Measurements from ENCODE around the gene RNF13.
A peak's percentile ranks its signal among the peaks of the same experiment; 100 is the strongest.
"Not testable (repeated sequence)": the region's sequence is repeated elsewhere in the genome, so short reads cannot be mapped to it uniquely, and the experiment has no call there.

The RNF13 gene

DNA sequence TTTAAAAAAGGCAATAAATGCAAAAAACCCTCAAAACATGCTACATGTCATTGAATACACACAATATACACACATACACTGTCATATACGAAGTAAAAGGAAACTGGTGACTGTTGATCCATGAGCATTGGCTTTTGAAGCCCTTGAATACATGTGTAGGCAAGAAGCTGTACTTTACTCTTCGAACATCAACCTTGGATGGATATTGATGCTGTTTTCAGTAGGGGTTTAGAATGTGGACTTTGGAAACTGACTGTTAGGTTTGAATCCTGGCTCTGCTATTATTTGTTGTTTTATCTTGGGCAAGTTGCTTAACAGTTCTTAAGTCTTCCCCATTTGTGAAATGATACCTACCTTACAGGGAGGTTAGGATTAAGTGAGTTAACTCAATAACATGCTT is 30.5 kb downstream of the RNF13 start:
- no peak for DNase-seq

DNA sequence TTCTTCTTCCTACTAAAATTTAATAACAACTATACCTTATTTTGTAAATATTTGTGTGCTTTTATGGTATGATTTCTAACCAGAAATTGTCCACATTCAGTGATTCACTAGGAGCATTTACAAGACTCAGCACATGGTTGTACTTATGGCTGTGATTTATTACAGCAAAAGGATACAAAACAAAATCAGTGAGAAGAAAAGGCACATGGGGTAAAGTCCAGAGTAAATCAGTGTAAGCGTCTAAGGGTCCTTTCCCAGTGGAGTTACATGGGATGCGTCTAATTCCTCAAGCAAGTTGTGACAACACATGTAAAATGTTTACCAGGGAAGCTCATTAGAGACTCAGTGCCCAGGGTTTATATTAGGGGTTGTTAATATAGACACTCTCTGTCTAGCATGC is 31.1 kb downstream of the RNF13 start:
- DNase-seq, result no peak

DNA sequence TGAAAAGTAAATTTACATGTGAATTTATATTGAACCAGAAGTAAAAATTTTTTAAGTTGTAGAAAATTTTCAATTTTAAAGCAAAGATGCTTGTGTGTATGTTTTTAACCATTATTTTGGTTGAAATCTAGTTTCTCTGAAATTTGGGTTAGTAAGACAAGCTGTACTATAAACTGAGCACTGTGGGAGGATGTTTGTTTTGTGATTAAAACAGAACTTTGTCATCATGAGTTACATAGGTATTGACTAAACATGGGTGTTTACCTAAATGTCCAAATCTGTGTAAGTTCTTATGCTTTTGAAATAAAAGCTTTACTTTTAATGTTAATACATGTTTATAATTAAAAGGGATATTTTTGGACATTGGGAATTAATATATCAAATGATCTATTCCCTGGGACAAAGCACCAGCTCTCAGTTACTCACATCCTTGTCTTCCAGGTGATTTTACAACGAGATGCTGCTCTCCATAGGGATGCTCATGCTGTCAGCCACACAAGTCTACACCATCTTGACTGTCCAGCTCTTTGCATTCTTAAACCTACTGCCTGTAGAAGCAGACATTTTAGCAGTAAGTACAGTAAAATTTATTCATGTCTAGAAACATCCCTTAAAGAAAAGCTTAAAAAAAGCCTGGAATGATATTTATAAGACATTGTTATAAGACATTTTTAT is 32.7 kb downstream of the RNF13 start:
- no peak for DNase-seq

DNA sequence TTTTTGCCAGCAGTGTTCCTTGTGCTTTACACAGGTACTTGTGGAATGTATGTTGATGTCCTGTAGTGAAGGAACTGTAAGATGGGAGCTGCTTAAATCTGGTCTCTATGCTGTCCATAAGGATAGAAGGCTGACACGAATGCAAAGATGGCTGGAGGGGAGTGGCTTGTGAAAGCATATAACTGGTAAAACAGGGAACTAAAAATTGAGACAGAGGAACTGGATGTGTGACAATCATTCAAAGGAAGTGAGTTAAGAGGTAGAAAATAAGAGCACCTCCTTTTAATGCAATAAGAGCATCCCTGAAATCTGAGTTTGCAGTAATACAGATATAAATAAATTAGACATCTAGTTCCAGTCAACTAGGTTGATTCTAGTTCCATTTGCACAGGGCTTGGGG is 35.2 kb downstream of the RNF13 start:
- no peak for DNase-seq

DNA sequence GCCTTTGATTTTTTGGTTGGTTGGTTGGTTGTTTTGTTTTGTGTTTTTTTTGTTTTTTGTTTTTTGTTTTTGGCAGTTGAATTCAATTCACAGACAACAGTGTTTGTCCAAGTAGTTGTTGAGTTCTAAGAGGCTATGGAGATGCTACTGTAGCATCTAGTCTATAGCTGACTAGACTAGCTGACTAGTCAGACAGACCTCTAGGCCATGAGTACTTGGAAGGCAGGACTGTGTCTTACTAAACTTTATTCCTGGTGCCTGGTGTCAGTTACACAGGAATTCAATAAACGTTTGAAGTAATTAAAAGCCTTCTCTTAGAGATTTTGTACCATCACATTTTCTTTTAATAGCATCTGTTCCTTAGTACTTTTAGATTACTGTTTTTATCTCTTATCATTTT is 35.7 kb downstream of the RNF13 start:
- DNase-seq, result no peak

DNA sequence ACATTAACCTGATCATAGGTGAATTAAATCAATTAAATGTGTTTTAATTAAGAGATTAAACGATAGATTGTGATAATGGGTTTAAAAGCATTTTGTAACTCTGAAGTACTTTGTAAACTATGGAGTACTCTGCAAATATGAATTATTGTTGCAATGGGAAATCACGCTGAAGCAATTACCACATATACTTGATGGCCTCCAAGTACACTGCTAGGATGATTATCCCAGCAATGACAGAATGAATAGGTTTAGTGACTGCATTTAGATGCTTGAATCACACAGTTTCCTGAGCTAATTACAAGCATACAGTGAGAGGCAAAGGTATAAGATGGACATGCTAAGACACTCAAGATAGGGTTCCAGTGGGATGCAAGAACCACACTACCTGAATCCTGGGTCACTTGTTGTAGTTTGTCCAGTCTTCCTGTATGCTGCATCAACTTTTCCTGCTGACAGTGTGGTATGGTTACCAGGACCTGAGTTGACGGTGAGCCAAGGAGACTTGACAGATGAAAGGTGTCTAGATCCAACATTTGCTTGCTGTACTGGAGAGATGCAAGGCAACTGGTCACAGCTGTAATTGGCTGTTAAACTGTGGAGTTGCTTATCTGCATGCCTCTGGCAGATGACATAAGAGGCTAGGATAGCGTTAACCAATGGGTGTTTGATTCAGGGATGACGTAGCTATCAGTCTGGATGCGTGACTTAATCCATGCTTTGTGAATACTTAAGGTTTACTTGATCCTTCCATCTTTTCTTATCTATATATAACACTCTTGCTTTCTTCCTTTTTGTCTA is 38.0 kb downstream of the RNF13 start:
- no peak for DNase-seq

DNA sequence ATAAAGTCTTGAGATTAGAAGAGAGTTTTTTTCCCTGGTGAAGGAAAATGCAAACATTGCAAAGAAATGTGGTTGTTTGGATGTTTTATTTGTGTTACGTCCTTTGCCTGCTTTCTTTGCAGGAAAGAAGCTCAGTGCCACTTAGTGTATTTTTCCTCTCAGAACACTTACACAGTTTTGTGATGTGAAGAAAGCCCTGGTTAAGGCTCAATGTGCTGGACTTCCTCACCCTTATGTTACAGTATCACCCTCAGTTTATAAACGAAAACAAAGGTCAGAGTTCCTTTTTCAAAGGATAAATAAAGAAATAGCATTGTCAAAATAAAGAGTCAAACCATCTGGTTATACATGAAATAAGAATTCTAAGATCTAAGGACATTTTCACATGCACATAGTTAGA is 45.9 kb downstream of the RNF13 start:
- DNase-seq, result no peak

DNA sequence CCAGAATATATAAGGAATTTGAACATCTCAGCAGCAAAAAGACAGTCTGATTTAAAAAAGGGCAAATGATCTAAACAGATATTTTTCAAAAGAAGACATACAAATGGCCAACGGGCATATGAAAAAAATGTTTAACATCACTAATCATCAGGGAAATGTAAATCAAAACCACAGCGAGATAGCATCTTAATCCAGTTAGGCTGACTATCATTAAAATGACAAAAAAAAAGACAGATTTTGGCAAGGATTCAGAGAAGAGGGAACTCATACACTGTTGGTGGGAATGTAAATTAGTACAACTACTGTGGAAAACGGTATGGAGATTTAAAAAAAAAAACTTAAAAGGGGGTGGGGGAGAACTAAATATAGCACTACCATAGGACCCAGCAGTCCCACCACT is 47.9 kb downstream of the RNF13 start:
- no peak for DNase-seq

DNA sequence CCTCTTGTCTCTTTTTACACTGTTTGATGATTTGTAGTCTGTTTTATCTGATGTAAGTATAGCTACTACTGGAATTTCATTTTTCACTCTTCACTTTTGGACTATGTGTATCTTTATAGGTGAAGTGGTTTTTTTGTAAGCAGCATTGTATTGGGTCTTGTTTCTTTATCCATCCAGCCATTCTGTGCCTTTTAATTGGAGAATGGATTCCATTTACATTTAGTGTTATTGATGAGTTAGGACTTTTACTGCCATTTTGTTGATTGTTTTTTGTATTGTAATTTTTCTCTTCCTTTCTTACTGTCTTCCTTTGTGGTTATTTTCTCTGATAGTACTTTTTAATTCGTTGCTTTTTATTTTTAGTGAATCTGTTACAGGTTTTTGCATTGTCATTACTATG is 54.5 kb downstream of the RNF13 start:
- DNase-seq, result no peak

DNA sequence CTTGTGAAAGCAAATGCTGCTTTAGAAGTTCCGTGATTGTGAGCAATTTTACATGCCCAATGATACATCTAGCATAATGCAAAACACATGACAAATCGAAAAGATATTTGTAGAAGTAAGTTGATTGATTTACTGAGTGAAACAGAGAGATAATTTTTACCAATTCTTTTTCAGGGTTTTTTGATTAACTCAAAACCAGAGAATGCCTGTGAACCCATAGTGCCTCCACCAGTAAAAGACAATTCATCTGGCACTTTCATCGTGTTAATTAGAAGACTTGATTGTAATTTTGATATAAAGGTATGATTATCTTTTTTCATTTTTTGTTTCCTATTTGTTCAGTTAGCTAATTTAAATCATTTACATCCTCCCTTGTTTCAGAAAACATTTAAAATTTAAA is 58.8 kb downstream of the RNF13 start:
- DNase-seq, result no peak

DNA sequence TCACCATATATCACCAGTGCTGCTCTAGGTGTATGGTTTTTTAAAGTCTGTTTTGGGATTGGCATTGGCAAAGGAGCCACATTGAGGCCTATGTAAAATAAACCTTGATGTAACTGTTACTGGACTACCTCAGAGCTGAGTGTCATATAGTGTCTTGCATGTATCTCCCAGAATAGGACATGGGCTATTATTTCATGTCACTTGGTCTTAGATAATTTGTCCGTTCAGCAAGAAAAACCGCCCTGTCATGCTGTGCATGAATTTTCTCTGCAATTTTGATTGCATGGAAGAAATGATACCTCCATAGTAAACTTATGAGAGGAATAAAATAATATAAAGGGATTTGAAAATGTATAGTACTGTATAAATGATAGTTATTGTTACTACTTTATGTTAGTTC is 59.6 kb downstream of the RNF13 start:
- no peak for DNase-seq

DNA sequence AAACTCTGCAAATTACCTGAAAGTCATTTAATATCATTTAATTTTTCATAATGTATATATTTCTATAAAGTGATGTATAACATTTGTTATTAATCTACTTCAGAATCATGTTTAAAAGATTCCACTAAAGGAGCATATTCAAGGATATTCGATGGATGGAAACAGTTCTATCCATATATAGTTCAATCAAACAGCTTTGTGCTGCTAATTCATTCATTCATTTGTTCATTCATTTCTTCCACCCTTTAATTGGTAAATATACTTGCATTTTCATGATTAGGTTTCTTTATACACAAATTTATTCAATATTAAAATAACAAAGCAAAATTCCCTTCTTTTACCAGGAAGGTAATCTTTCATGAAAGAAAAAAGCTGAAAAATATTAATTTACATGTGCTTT is 64.7 kb downstream of the RNF13 start:
- no peak for DNase-seq

DNA sequence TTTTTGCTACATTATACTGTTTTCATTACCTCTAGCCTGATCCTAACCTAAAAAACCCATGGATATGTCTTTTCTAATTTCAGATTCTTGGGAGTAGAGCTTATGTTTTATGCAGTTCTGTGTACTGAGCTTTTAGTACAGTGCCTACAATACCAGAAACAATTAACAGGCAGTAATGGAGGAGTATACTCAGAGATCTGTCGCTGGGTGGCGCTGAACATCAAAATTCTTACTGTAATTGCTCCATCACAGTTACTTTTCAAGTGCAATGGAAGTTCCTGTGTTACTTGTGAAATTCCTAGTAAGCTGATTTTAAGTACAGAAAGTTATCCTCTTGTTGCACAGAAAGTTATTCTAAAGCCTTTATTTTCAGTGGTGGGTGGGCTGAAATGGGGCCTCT is 66.9 kb downstream of the RNF13 start:
- peak in 1 of 5 experiments; percentile 16 for DNase-seq

DNA sequence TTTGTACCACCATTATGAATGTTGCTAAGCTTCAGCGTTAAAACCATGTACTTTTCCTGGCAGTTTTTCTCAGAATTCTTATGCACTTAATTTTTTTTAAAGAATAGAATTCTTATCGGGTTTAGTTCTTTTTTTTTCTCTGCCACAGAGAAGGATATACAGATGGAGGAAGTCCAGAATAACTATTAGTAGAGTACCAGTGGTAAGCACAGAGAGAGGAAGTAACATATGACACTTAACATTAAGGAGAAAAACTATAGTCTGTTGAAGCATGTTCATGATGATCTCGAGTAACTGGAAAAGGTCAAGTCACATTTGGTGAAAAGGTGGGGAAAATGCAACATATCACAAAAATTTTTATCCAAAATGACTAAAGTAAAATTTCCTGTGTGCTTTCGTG is 68.9 kb downstream of the RNF13 start:
- no peak for DNase-seq

DNA sequence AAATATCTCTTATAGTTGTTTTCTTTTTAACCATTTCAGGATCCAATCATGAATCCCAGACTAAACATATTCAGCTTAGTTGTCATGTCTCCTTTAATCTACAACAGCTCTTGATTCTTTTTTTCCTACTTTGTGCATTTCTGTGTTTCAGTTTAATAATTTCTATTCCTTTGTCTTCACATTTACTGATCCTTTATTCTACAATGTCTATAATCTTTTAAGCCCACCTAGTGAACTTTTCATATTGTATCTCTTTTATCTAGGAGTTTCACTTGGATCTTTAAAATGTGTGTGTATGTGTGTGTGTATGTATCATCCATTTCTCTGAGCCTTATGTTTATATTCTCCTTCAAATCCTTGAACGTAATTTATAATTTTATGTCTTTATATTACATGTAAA is 70.1 kb downstream of the RNF13 start:
- no peak for DNase-seq

DNA sequence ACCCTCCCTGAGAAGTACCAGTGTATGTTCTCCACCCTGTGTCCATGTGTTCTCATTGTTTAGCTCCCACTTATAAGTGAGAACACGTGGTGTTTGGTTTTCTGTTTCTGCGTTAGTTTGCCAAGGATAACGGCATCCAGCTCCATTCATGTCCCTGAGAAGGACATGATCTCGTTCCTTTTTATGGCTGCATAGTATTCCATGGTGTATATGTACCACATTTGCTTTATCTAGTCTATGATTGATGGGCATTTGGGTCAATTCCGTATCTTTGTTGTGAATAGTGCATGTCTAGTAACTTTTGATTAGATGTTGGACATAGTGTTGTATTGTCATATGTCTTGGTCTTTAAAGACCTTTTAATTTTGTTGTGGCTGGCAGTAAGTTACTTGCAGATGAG is 70.8 kb downstream of the RNF13 start:
- DNase-seq, result not testable (repeated sequence)

DNA sequence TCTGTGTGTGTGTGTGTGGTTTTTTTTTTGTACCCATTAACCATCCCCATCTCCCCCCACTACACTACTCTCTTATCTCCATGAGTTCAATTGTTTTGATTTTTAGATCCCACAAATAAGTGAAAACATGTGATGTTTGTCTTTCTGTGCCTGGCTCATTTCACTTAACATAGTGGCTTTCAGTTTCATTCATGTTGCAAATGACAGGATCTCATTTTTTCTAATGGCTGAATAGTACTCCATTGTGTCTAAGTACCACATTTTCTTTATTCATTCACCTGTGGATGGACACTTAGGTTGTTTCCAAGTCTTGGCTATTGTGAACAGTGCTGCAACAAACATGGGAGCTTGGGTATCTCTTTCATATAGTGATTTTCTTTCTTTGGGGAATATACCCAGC is 71.8 kb downstream of the RNF13 start:
- peak in 1 of 5 experiments; percentile 19 for DNase-seq

DNA sequence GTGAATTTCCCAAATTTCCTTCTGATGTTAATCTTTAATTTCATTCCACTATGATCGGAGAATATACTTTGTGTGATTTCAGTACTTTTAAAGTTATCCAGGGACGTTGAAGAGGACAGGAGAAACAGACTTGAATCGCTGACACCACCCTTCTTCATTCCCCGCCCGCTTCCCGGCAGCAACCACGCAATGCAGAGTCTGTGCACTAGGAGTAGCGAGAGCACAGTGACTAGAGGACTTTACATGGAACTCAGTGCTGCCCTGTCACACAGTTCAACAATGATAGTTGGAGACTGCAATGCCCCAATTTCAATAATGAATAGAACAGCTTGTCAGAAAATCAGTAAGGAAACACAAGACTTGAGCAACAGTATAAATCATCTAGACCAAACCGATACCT is 73.9 kb downstream of the RNF13 start:
- no peak for DNase-seq

DNA sequence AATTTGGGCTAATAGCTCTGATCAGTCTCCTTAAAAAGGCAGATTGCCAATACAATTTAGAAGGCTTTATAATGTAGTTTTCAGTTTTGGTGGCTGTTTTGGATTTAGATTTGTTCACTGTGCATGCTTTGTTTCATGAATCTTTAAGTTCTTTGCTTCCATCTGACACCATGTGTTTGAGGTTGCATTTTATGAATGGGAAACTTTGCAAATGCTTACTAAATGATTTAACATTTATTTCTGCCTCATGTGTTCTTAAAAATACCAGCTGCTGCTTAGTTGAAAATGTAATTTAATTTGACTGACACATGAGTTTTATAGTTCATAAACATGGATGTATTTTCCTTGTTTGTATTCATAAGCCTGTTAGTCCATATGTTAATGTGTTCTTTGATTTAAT is 78.6 kb downstream of the RNF13 start:
- DNase-seq, result no peak

DNA sequence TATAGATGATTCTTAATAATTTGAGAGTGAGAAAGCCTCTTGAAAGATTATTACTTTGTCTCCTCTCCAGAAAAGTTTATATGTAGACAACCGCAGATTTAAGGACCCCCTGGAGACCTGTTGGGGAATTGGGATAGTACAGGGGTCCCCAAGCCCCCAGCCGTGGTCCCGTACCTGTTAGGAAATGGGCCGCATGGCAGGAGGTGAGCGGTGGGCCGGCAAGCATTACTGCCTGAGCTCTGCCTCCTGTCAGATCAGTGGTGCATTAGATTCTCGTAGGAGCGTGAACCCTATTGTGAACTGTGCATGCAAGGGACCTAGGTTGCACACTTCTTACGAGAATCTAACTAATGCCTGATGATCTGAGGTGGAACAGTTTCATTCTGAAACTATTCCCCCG is 79.4 kb downstream of the RNF13 start:
- no peak for DNase-seq

DNA sequence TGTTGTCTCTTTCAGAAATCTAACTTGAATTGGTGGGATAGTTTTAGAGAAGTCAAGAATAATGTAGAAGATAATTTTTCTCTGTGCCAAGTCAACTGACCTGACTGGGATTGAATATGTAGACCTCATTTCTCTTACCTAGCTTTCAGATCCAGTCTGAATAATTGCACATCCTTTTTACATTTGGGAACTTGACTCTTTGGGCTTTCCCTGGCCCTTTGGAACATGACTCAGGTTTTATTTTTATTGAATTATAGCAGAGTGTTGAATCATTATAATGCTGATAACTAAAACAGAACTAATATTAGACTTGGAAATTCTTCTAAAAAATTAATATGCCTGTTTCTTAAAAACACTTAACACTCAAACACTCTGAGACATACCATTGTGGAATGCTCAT is 81.2 kb downstream of the RNF13 start:
- no peak for DNase-seq

DNA sequence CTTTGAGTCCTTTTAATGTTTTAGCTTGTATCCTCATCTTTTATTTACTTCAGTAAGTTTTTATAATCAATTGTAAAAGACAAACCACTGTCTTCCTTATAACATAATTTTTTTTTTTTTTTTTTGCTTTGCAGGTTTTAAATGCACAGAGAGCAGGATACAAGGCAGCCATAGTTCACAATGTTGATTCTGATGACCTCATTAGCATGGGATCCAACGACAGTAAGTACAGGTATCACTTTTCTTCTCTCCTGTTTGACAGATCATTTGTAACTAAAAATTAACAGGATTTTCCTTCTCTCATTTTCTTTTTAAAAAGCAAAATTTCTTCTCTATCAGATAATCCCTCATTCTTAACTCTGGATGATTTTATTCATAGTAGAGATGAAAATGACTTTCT is 82.3 kb downstream of the RNF13 start:
- DNase-seq, result no peak

DNA sequence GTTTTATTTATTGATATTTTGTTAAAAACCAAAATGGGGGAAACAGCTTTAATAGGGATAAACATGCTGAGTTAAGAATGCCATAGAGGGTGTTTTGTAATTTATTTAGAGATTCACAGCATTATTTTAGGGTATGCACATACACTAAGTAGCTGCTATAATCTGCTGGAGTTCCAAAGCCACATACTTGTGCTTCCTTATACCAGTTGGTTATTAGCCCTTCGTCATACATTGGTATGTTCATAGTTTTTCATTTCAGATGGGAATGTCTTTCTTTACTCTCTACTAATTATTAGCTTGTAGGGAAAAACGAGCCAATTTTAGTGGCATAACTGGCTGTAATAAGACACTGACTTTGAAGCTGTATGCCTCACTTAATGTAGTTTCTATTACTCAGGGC is 82.8 kb downstream of the RNF13 start:
- DNase-seq, result no peak

DNA sequence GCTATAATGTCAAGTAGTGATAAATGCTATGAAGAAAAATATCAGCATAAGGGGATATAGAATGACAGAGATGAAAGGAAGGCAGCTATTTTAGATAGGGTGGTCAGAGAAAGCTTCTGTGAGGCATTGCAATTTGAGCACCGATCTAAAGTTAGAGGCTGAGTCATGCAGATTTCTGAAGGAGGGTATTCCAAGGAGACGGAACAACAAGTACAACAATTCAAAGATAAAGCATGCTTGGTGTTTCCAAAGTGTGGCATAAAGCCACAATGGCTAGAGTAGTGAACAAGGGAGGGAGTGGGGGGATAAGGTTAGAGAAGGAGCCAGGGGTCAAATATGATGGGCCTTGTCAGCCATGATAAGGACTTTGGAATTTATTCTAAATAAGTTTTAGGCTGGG is 85.8 kb downstream of the RNF13 start:
- no peak for DNase-seq

DNA sequence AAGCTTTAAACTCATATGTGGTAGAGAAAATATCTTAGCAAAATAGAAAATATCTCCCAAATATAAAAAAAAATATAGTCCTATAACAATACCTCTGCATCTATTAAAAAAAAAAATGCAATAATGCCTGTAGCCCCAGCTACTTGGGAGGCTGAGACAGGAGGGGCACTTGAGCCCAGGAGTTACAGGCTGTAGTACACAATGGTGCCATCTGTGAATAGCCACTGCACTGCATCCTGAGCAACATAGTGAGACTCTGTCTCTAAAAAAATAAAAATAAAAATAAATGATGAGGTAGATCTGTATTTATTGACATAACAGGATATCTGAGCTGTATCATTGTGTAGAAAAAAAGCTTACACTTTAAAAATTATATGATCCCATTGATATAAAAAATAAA is 87.3 kb downstream of the RNF13 start:
- no peak for DNase-seq
